Hepatic stellate cell (primary cell): Measurements from ENCODE around the gene PPP2R1B.
A peak's percentile ranks its signal among the peaks of the same experiment; 100 is the strongest.

ENCODE experiments used
- DNase-seq: peaks from one replicate; pipeline ENCODE4 v3.0.0; 2011; ENCODE audit warnings: low spot score

Gene PPP2R1B

DNA sequence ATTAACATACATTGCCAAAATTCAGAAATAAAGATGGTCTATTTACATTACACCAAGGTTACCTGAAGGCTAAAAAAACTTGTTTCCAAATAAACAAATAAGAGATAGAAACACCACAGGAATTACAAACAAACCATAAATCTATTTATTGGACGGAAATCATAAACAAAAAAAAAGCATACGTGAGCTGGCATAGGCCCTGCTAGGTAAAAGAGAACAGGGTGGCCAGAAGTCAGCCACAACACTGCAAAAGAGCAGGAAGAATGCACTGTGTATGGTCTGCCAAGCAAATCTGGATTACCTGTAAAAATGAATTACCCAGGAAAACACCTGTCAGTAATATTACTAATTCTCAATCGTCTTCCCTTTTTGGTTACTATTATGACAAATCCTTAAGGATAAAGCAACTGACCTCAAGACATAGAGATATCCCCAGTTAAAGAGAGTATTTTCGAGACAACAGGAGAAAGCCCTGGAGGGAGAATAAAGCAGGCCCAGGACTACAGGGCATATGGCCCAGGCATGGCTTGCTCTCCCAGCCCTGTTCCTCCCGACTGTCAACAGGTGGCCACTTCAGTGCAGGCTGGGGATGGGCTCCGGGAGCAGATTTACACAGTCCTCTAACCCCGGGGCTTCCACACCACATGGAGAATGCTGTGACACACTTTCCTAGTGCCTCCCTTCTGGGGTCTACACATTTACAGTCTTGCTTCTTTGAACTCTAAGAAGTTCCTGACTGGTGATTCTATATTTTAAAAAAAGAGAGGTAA, 18.0 kb downstream of the PPP2R1B start:
- DNase-seq, result no peak

DNA sequence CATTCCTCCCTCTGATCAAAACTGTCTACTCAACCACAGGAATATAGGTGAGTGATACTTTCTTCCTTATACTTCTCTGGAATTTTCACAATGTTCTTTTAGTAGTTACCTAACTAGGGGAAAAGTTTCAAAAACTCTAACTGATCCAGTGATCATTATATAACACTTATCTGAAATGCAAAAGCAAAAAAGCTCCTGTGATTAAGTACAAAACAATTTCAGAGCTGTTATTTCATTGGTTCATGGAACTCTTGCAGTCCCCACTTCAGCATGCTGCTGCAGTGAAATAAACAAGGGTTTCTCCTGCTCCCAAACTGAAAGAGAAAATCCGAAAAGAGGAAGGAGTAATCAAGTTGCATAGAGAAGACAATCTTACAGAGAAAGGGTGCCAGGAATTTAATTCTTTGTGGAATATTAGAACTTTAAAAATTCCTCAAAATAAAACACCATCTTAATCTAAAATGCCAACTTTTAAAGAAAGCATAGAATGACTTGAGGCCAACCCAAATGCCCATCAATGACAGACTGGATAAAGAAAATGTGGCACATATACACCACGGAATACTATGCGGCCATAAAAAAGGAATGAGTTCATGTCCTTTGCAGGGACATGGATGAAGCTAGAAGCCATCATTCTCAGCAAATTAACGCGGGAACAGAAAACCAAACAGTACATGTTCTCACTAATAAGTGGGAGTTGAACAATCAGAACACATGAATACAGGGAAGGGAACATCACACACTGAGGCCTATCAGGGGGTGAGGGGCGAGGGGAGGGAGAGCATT, 20.3 kb downstream of the PPP2R1B start:
- peak; percentile 53 for DNase-seq

DNA sequence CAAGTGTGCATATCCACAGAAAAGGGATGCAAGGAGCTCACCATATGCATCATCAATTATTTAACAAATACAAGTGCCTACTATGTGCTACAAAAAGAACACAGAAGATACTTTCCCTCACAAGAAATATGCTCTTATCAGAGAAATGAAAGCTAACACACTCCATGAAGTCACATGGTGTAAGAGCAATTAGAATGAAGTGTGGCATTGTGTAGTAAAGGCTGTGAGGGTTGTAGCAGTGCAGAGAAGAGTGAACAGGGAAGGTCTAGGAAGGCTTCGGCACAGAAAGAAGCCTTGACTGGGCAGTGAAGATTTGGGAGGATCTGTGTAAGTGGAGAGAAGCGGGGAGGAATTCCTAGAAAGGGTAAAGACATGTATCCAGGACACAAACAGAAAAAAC, 22.5 kb downstream of the PPP2R1B start:
- DNase-seq, result no peak

DNA sequence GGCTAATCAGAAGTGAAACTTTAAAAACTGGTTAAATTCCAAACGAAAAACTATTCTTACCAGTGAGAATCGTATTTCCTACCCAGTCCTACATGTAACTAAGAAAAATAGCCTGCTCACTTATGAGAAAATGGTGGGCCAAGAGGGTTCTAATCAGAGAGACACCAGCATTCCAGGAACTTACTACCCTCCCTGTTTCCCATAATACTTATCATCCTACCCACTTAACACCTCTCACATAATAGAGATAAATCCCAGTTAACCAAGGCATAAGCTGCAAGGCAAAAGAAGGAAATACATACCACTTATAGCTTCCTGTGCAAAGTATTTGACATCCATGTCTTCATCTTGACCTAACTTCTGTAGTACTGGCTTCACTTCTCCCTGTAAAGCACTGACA, 24.4 kb downstream of the PPP2R1B start:
- DNase-seq, result no peak

DNA sequence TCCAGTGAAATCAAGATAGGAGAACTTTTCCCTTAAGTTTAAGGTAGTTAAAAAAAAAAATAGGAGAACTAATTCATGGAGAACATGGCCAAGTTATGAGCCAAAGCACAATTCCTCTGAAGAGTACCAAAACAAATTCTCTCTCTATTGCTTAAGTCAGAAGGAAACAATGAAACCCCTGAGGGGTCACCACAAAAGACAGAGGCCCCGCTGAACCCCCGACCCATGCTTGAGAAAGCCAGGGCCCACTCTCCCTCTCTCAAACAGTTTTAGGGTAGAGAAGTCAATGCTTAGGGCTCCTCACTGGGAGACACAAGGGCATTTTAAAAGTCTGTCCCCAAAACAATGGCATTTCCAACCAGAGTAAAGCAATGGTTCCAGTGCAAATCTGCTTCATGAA, 26.9 kb downstream of the PPP2R1B start:
- no peak for DNase-seq

DNA sequence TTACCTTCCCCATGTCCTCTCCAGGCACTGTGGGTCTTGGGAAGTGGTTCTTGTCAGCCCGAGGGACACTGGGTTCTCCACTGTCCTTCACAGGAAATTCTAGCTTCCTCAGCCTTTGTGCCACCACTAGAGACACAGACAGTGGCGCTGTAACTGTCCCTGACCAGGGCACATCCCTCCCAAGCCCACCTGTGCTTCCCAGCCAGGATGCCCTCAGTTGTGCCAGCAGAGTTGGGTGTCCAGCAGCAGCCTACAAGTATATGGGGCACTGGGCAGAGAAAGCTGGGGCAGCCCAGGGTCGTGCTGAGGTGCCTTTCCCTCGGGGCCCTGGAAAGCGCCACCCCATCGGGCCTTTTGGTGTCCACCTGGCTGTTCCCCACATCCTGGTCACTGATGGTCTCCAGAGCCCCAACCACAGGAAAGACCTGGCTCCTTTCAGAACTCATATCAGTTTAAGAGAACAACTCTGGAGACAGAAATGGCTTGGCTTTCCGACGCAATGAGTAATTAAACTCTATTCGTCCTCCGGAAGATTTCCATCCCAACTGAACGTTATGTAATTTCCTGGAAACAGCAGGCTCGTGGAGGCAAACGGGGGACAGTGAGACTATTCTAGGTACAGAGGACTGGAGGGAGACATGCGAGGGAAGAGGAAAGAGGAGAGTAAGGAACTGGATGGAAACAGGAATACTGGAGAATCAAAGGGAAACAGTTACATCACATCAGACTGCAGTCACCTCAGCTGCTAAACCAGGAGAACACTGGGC, 28.6 kb downstream of the PPP2R1B start:
- no peak for DNase-seq

DNA sequence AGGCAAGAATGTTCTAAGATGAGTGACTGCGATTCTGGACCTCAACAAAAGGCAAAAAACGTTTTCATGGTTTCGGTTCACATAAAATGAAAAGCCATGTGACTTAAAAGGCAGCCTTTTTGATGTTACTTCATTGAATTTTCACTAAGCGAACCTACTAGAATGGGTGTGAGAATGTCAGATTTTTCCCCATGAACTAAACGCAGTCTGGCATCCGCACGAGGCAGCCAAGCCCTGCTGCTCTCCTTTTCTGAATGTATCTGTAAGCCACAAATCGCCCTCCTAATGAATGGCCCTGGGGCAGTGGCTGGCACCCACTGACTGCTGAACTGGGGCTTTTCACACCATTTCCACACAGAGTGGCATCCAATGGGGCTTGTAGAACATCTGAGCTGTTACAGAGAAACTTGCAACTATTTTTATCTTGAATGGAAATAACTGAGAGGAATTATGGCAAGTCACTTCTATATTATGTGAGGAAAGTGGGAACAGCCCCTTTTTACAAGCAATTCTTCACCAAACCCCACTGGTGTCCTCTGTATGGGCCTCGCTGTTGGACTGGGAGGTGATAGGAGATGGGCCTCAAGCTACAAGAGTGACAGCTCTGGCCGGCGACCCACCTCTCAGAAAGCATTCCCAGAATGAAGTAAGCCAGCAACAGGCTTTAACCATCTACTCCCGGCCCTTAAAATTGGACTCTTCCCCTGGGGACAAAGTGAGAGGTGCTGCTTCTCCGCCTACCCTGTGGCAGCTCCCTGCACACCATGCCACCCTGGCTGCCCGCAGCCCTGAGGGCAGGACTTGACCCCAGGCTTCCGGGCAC, 29.4 kb downstream of the PPP2R1B start:
- no peak for DNase-seq

DNA sequence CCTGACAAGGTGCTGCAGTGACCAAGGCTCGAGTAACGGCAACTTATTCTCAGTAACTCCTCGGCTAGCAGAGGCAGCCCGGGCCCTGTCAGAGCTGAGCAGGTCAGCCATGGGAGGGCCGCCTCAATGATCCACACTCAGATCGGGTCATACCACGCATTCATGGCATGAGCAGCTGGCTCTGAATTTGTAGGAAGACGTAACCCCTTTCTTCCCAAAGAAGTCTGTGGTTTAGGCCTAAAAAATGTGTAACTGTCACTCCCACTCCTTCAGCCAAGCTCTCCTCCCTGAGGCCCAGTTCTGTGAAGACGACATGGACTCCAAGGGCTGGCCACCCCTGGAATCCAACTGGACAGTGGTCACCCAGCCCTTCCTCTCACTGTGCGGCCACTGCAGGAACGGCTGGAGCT, 30.0 kb downstream of the PPP2R1B start:
- peak; percentile 68 for DNase-seq

DNA sequence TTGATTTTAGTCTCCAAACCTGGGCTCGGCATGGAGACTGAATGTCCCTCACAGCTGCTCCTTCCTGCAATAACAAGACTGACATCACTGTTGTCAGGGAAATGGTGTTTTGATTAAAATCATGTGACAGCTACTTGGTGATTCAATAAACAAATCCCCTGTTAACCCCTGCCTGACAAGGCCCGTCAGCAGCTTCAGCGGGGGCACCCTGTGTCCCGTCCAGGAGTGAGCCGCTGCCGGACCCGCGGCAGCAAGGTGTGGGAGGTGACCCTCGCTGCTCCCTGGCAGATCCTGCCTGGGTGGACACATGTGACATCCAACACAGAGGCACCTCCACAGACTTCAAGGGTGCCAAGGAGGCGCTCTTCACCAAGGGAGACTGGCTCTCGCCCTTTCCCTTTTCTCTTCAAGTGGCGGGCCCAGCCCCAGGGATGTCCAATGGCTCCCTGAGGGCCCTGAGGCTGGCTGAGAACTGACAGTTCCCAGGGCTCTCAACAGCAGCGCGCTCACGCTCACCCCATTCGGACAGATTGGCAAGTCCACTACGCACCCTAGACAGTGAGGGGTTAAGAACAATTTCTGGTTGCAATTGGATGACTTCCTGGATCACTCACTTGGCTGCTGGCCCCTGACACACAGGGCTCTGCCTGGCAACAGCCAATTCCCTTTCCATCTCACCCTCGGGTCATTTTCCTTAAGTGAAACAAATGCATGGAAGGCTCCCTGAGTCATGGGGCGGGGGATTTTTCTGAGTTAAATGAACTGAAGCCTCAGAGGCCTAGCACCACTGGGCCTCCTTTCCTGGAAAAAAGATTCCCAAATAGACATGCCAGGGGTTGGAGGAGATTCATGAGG, 30.7 kb downstream of the PPP2R1B start:
- DNase-seq, result peak; percentile 94

DNA sequence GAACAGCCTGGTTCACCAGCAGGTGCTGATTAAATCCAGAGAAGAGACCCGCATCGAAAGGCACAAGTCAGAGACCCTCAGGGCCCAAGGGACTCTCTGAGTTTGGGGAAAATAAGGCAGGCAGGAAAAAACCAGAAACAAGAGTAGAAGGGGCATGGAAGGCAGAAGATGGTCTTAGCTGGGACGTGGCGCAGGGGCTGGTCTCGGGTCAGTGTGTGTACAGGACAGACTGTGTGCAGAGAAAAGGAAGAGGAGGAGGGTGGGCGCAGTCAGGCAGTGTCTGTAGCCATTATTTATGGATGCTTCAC, 31.3 kb downstream of the PPP2R1B start:
- no peak for DNase-seq

DNA sequence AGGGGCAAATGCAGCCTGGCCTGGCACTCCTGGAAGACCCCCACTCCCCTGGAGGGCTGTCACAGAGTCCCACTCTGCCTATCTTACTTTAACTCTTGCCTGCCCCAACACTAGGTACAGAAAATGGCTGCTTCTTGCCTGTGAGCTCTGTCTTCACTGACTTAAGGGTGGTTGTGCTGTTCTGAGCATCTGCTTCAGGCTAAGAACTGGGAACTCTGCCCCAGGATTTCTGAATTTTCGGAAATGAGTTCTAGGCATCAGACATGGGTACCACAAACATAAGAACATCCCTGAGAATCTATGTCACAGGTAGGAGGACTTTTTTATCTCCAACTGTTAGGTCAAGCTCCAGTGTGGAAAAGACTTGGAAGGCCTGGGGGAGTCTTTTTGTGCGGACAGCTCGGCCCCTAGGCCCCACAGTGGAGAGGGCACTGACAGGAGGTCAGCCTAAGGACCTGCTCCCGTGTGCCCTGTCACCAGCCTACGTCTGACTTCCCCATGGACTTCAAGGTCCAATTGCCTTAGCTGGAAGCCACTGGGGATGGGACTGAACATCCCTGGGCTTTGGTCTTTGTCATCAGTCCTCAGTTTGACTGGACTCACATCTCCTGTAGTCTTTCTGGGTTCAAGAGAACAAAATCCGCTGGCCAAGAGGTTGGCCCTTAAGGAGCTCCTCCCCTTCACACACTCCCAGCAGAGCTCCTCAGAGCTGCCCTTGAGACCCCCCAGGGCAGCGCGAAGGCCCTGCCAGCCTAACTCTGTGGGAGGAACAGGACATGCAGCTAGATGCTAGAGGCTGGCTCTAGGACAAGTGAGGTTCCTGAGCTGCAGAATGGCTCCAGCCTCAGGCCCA, 31.9 kb downstream of the PPP2R1B start:
- no peak for DNase-seq

DNA sequence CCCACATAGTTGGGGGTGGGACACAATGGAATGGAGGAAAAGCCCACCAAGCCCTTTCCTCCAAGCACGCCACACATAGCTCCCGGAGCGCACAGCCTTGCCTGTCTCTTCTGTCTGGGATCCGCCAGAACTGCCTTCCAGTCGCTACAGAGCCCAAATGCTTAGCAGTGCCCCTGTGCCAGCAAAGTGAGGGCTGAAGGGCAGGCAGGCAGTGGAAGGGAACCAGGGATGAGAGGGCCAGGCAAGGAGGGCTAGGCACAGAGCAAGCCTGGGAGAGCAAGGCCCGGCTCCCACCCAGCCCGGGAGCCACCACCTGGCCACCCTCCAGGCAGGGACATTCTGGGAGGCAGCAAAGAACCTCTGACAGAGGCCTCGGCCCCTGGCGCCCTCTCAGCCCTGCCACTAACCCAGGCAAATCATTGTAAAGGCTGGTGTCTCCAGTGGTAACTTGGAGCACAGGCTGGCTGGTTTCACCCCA, 32.5 kb downstream of the PPP2R1B start:
- DNase-seq, result no peak

DNA sequence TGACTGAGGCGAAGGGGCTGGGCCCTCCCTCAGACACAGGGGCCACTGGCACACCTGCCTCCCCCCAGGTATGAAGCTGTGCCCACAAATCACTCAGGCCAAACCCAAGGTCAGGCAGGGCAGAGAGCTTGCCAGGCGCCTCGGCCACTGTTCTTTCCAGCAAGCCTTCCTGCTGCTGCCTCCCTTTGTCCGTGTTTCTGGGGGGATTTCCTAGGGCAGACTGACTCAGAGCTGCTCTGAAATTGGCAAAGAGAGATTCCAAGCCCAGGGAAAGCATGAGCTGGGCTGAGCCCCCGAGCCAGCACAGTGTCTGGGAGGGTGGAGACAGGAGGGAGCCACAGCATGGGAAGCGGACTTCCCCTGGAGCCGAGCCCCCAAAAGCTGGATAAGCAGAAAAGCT, 33.2 kb downstream of the PPP2R1B start:
- DNase-seq, result peak; percentile 56

DNA sequence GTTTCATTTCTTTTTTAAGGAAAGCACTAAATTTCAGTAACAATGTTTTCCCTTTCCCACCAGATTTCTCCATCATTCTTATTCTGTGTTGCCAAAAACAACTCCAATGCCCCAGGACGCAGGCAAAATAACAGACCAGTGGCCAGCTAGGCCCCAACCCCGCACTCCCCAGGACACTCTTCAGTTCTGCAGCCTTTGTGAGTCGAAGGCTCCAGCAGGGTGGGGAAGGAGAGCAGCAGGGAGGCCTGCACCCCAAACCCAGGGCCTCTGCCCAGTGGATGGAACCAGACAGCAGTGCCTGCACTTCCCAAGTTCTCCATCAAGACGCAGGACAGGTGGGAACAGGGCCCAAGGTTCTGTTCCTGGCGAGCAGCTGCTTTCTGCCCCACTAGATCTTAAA, 34.4 kb downstream of the PPP2R1B start:
- DNase-seq, result no peak

DNA sequence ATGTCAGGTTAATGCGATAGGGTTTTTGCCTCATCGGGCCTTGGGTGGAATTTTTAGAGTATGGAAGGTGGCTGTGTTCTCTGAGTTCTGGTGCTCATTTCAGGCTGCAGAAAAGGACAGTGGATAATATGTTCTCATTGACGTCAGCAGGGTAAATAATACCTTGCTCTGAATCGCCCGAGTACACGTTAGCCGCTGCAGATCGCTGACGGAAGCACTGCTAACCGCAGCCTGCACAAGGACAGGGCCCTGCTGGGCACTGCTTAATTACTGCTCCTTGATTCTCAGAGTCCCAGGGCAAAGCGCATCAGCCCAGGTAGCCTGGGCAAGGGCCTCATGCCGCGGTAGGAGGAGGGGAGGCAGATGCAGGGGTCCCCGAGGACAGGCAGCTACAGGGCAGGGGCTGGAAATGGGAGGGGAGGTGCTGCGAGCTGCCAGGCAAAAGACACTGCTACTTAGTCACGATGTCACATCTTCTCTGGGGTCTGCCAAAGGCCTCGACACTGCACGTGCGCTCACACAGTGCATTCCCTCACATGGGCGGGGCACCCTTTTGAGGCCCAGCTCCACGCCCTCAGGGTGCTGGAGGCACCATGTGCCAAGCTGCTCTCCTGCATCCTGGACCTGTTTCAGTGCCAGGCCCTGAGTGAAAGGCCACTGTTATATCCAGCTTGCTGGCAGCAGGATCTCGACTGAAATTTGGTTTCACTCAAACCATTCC, 35.2 kb downstream of the PPP2R1B start:
- DNase-seq, result no peak

DNA sequence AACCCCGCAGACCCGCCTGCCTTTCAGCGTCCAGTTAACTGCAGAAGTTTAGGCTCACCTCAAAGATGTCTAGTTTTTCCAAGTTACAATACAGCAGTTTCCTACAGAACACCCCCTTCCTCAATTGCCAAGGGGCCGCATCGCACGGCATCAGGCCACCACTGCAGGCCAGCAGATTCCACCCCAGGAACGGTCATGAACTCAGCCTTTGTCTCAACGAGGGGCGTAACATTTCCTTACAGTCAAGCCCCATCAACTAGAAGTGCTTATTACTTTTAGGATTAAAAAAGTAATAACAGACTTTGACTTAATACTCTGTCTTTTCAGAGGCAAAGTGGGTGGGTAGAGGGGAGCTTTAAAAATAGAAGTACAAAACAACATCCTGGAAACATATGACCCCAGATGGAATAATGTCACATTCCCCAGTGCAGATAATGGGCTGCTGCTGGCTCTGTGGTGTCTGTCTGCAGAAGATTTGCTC, 36.3 kb downstream of the PPP2R1B start:
- DNase-seq, result peak; percentile 66

DNA sequence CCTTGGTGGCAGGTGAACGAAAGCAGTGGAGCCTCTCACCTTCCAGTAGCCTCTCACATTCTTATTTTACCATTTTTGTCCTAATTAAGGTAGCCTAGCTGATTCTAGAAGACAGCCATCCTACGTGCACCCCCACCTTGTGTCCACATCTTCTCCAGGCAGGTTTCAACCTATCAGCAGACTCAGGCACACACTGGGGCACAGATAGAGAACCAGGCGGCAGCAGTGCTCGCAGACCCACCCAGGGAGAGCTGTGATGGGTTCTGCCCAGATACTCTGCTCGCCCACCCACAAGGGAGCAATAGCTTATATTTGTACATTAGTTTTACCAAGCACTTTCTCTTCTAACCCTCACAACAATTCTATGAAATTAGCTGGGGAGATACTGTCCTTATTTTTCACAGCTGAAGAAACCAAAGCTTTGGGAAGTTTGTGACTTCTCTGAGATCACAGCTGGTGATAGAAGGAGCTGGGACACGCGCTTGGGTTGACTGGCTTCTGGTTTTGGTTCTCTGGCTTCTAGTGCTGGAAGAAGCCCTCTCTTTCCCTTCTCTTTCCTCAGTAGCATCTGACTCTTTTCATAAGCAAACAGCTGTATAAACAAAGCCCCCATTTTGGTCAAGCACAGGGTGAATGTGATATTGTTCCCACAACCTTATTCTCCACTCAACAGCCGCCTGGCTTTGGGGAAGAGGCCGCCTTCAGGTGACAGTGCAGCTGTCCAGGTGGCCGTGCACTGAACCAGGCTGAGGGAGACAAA, 36.9 kb downstream of the PPP2R1B start:
- no peak for DNase-seq

DNA sequence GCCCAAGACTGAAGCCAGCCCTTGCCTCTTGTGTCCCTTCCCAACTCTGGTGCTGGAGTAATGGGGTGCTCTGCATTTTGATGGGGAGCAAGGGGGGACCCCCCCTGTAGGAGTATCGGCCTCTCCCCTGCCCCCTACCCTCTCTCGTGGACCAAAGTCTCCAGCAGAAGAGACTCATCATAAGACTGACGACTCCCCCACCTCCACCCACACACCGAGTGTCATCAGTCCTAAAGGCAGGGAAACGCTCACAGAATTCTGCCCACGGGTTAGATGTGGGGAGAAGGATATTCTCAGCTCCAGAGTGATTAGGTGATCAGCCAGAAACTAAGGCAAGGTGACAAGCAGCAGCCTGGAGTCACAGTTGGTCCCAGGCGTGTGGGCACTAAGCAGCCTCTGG, 38.8 kb downstream of the PPP2R1B start:
- no peak for DNase-seq
